Uterus (tissue), 4 donors: ENCODE measurements around the gene FBXW2. TPM values are rescaled to one million over a fixed set of nuclear protein-coding genes. Genes with fewer than 3 reads are reported as not detected.

Source experiments
- DNase-seq, 2 donors: peaks; one replicate each; pipeline ENCODE4 v3.0.0-alpha.2; 2019 to 2020
- H3K27ac ChIP-seq, 2 donors: fragments of 200-600 bp; sonication (generic); 1 replicate in 1 of 2; 2 replicates in 1 of 2; pipeline ENCODE4 v1.5.1; 2016 to 2018
- H3K27me3 ChIP-seq, 2 donors: fragments of 200-600 bp; sonication (generic); one replicate each; pipeline ENCODE4 v1.5.1; 2018 to 2019; ENCODE audit warnings: control low read depth in 1 of 2
- H3K36me3 ChIP-seq, 2 donors: fragments of 200-600 bp; sonication (generic); one replicate each; pipeline ENCODE4 v1.5.1; 2019; ENCODE audit warnings: control low read depth in 1 of 2
- H3K4me1 ChIP-seq, 2 donors: fragments of 200-600 bp; sonication (generic); one replicate each; pipeline ENCODE4 v1.5.1; 2018 to 2019; ENCODE audit warnings: control low read depth in 1 of 2
- H3K4me3 ChIP-seq, 2 donors: fragments of 200-600 bp; sonication (generic); 1 replicate in 1 of 2; 2 replicates in 1 of 2; pipeline ENCODE4 v1.5.1; 2018 to 2019; ENCODE audit warnings: mild to moderate bottlenecking in 1 of 2
- H3K9me3 ChIP-seq, 2 donors: fragments of 200-600 bp; sonication (generic); one replicate each; pipeline ENCODE4 v1.5.1; 2019; ENCODE audit warnings: control low read depth in 1 of 2
- CTCF ChIP-seq, 4 experiments: fragments of 200-600 bp in 2 of 4; fragments of 450-650 bp in 2 of 4; sonication (generic) in 2 of 4; IDR thresholded peaks; one replicate each; pipeline ENCODE4 v1.5.1; 2016 to 2019; ENCODE audit warnings: antibody characterized with exemption in 4 of 4, mild to moderate bottlenecking in 2 of 4, moderate library complexity in 1 of 4
- POLR2A ChIP-seq, 2 donors: fragments of 450-650 bp; IDR thresholded peaks; one replicate each; pipeline ENCODE4 v1.6.1; 2016; ENCODE audit warnings: antibody characterized with exemption in 2 of 2, mild to moderate bottlenecking in 1 of 2, moderate library complexity in 1 of 2
- intact Hi-C: fragments of 100-400 bp; cut with DNase I; formaldehyde crosslinking; loops from one replicate; pipeline ENCODE4 v1.15.1; 2023; ENCODE audit warnings: low total_unique reads
- total RNA-seq, 4 donors: library from RNA; depleted of rRNA in 3 of 4; stranded (reverse); fragments of >200 nt in 3 of 4; gene quantifications; one replicate each; pipeline versions ENCODE4 v1.1.0 to v1.2.4, GENCODE V29; 2014 to 2023
- donor health status: DM: yes; HTN: yes; CAD: no.

Gene FBXW2
- total RNA-seq, 4 donors from 2014 or later: 20.7 to 82.4 (median 40.0) TPM

- intact Hi-C loops: no loop called here
- H3K27me3 ChIP-seq: no peaks in the 10 kb centered on the region
- peak in 2 of 4 experiments; percentile 16 to 30 for TF ChIP-seq CTCF (IDR thresholded peaks at IDR 0.05)
- no peak for TF ChIP-seq POLR2A (IDR thresholded peaks at IDR 0.05)
- peak overlapping the region; percentile 71 to 91 for H3K27ac ChIP-seq
- no peaks in the 10 kb centered on the region for H3K4me1 ChIP-seq
- H3K36me3 ChIP-seq: no peaks in the 10 kb centered on the region
- no peaks in the 10 kb centered on the region for H3K9me3 ChIP-seq
- DNase-seq: peak; percentile 25 to 39
- H3K4me3 ChIP-seq: peak overlapping the region; percentile 83 to 94
Measured at GRCh38 chr9:120713257-120714087, 79.7 kb downstream of the FBXW2 start.

GRCh38 chr9:120712539-120713031, 80.6 kb downstream of the FBXW2 start:
- intact Hi-C loops: no loop called here
- Histone ChIP-seq H3K27ac (peak overlapping the region; percentile 33 to 56), H3K27me3 (no peaks in the 10 kb centered on the region), H3K36me3 (no peaks in the 10 kb centered on the region), H3K9me3 (no peaks in the 10 kb centered on the region), H3K4me3 (peak overlapping the region in 1 of 2 donors; percentile 94), H3K4me1 (no peaks in the 10 kb centered on the region)
- DNase-seq: no peak
- TF ChIP-seq POLR2A (IDR thresholded peaks at IDR 0.05) (no peak), CTCF (IDR thresholded peaks at IDR 0.05) (no peak)

- intact Hi-C loops: no loop called here
- peak overlapping the region in 1 of 2 donors; percentile 94 for H3K4me3 ChIP-seq
- no peak for DNase-seq
- no peaks in the 10 kb centered on the region for H3K36me3 ChIP-seq
- H3K9me3 ChIP-seq: no peaks in the 10 kb centered on the region
- TF ChIP-seq POLR2A (IDR thresholded peaks at IDR 0.05) (no peak), CTCF (IDR thresholded peaks at IDR 0.05) (no peak)
- H3K27me3 ChIP-seq: no peaks in the 10 kb centered on the region
- H3K4me1 ChIP-seq: no peaks in the 10 kb centered on the region
- peak overlapping the region; percentile 33 to 56 for H3K27ac ChIP-seq
Measured at GRCh38 chr9:120711841-120712538, 81.2 kb downstream of the FBXW2 start.

- TF ChIP-seq CTCF (IDR thresholded peaks at IDR 0.05) (no peak), POLR2A (IDR thresholded peaks at IDR 0.05) (no peak)
- intact Hi-C loops: no loop called here
- no peaks in the 10 kb centered on the region for H3K36me3 ChIP-seq
- no peak overlapping the region for H3K4me3 ChIP-seq
- peak overlapping the region in 1 of 2 donors; percentile 56 for H3K27ac ChIP-seq
- no peaks in the 10 kb centered on the region for H3K4me1 ChIP-seq
- DNase-seq: no peak
- no peaks in the 10 kb centered on the region for H3K9me3 ChIP-seq
- no peaks in the 10 kb centered on the region for H3K27me3 ChIP-seq
Measured at GRCh38 chr9:120711354-120711753, 81.9 kb downstream of the FBXW2 start.
